ENCODE results near the gene TMEM89.

The TMEM89 gene

DNA sequence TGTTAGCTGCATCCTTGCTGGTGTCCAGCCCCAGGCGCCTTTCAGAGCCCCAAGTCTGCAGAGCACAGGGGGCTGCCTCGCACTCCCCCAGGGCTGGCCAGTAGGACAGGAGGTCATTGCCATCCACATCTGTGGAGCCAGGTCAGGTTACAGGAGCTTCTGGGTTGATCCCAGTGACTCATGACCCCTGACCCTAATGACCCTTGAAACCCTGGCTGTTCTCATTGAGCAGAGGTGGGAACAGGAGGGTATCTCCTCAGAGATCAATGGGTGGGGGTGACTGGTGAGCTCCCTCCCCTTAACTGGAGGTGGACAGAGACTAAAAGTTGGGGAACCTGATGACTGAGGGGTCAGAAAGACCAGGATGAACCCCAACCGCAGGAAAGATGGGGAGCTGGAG, 19.8 kb upstream of the TMEM89 start:
- DNase-seq: no peak

DNA sequence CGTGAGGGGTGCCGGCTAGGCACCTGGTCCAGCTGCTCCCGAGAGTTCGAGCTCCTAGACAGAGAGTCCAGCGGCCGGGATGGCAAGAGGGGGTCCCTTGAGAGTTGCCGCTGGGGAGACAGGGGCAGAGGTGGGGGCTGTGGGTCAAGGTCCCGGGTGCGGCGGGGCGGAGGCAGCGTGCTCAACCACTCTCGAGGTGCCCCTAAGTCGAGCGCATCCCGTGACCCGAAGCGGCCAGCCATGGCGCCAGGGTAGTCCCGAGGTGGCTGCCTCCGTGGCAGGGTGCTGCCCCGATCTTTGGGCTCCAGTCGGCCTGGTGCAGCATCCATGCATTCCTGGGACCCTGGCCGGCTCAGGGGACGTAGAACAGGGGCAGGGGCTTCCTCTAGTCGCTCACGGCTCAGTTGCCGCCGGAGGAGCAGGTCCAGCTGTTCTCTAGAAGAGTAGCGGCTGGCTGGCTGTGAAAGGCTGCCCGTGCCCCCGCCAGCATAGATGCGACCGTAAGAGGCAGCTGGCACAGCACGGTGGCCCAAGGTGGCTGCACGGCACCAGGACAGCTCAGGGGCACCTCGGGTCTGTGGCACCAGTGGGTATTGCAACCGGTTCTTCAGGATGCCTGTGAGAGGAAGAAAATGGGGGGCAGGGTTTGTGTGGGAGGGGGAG, 18.5 kb upstream of the TMEM89 start:
- no peak for DNase-seq

DNA sequence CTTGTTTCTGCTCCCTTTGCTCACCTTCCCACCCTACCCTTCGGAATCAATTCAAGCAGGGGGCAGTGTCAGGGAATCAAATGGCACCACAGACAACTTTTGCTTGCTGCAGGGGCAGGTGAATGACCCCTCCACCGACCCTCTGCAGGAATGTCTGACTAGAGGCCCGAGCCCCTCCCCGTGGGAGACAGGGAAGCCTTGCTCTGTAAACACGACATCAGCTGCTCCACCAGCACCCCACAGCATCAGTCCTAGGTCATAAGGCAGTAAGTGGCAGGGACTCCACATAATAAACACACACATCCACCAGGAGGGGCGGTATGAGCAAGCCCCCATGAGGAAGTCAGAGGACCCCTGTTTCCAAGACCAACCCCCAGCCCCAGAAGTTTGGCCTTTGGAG, 15.7 kb upstream of the TMEM89 start:
- DNase-seq: no peak

DNA sequence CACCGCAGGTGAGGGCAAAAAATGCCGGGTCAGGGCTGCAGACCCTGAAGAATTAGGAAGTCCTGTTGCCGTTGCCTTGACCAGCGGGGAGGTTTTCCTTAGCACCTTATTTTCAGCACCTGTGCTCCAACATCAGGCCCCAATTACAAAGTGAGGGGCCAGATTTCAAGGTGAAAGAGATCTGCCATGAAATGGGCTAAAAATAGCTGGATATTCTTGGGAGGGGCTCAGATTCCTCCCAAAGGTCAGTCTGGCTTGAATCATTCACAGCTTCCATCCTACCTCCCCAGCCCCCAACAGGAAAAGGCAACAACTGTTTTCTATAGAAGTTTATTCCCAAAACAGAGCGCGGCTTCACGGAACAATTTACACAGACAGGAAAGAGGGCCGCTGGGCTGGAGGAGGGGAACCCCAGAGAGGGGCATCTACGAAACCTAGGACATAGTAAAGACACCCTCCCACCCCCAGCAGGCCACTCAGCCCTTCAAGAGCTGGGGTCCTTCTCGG, 14.6 kb upstream of the TMEM89 start:
- DNase-seq: no peak

DNA sequence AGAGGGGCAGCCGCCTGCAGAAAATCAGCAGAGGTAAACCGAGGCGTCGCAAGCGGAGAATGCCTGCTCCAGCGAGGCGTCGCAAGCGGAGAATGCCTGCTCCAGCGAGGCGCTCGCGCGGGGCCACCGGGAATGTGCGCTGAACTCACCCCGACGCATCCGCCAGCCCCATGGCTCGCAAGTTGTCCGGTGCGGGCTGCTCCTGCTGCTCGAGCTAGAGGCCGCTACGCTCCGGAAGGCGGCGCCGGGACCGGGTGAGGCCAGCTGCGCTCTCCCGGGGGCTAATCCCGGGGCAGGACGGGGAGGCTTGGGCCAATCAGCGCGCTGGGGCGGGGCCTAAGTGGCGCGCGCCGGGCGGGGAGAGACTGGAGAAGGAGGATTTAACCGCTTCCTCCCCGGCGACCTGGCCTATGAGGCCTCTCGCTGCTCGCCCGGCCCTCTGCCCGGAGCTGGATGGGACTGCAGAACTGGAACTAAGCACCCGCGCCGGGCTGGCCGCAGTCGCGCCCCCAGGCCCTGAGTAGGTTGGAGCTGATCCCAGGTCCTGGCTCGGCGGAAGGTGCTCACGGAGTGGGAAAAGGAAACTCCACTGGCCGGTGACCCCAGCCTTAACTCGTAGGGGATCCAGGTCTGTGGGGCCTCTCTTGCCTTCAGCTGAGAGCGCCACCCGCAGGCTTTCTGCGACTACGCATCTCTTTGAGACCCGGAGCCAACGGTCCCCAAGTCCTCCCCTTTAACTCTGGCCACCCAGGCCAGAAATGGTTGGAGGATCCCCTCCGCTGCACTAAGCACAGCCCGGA, 13.9 kb upstream of the TMEM89 start, which contains the start of gene SLC26A6:
SLC26A6 (minus strand) TSS at position 240 of the 800 bp plus-strand sequence; CDS start at position 172, 68 bp downstream.
- DNase-seq: peak; percentile 78

DNA sequence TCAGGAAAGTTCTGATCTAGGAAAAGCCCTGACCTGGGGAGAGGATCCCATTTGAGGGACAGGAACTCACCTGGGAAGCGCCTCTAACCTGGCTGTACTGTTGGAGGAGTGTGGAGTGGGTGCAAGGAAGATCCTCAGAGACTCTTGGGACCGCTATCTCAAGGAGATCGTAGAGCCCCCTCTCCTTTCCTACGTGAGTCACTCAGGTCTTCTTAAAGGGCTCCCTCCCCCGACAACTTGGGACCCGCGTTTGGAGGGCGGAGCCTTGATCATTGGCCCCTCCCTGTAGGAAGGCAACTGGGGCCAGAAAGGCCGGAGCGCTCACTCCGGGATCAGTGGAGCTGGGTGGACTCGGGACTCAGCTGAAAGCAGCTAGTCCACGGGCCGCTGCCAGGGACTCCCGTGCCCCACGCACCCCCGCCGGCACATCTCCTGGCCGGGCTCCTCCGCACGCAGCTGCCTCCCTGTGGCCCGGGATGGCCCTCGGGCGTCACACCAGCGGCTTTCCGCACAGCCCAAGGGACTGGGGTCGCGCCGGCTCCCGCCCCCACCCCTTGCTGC, 13.2 kb upstream of the TMEM89 start:
- no peak for DNase-seq

DNA sequence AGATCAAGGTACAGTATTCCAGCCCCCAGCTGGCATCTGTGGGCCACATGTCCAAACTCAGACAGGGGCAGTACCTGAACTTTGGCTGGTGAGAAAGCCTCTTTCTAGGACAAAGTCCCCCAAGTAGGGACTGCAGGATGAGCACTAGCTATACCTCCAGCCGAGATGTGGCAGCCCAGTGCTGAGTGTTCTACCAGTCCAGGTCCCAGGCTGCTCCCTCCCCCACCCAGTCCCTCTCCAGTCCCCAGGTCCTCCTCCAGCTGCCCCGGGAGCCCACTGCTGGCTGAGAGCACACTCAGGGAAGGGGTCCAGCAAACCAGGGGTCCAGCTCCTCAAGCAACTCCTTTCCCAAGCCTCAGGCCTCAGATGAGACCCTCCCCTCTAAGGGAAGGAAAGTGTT, 12.2 kb upstream of the TMEM89 start:
- no peak for DNase-seq

DNA sequence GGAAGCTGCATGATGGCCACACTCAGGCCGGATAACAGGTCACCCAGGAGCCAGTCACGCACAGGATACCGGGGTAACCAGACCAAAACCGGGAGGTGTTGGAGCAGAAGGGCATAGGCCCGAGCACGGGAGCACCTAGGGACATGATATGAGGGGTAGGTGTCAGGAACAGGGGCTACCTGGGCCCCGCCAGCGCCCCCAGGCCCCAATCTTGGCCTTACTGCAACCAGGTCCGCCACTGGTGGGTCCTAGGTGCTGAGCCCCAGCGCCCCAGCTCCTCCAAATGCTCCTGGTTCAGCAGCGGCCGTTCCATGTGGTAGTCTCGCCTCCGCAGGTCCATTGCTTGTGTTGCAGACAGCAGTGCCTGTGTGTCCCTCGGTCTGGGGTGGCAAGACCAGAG, 11.7 kb upstream of the TMEM89 start:
- no peak for DNase-seq

DNA sequence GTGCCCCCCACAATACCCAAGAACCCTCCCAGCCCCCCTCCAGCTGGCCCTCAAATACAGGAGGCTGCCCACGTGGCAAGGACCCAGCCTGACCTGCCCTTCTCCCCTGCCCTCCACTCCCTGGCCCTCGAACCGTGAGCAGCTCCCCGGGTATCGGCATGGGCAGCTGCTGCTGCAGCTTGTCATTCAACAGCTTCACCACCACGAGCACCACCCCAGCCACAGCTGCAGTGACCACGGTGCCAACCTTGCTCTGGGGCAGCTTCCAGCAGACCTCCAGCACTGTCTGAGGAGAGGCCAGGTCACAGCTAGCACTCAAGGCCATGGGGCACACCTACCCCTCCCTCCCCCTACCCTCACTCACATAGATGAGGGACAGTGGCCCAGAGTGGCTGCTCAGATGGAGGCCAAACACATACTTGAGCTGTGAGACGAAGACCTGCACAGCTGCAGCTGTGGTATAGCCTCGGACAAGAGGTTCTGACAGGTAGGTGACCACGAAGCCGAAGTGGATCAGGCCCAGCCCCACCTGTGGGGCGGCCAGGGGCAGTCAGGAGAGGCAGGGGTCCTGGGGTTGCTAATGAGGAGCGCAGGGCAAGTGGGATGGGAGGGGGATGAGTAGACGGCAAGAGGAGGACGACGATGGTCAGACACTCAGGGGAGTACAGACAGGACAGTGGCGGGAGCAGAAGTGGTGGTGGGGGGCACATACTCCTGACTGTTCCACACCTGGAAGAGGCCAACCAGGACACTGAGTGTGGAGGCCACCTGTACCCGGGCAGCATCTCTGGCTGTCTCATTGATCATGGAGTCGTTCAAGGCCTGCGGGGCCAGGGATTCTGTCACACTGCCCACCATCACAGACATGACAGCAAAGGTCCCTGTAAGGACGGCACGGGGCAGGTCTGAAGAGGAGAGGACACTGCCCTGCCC, 10.2 kb upstream of the TMEM89 start:
- DNase-seq: no peak

DNA sequence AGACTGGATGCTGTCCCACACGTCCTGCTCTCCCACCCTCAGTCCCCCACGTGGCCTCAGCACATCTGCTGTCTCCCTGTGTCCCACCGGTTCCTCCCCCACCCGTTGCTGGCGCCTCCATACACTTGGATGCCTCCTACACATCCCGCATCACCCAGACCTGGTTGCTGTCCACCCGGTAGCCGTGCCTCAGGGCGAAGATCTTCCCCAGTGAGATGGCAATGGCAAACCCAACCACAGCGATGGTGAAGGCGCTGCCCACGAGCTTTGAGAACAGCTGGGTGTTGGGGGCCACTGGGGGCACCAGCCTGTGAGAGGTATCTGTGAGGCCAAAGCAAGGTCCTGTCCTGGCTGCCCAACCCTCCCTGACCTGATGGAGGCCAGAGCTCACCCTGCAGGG, 9.3 kb upstream of the TMEM89 start:
- no peak for DNase-seq

DNA sequence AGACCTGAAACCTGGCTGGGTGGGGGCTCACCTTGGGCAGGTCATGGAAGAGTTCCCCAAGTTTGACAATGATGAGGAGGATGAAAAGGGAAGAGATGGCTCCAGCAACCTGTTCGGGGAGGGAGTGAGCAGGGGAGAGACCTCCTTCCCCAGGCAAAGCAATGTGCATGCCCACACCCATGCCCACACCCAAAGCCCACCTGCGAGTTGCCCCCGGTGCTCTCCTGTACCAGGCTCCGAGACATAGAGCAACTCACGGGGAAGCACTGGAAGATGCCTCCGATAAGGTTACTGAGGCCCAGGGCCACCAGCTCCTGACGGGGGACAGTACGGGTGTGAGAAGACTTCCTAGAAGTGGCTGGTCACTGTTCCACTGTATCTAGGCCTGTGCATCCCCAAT, 8.8 kb upstream of the TMEM89 start:
- no peak for DNase-seq

DNA sequence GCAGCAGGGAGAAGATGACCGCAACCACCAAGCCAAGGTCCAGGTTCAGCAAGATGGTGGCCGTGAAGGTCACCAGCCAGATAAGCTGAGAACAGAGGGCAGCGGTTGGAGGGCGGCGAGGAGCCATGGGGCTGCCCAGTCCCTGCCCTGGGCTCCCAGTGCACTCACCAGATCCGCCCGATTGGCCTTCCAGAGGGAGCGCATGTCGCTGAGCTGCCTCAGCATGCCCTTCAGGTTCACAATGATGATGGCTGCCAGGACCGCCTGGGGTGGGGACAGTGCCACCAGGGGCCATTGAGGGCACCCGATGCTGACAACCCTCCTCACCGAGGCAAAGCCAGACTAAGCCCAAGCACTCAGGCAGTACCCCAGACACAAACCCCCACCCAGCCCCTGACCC, 8.3 kb upstream of the TMEM89 start:
- DNase-seq: no peak

DNA sequence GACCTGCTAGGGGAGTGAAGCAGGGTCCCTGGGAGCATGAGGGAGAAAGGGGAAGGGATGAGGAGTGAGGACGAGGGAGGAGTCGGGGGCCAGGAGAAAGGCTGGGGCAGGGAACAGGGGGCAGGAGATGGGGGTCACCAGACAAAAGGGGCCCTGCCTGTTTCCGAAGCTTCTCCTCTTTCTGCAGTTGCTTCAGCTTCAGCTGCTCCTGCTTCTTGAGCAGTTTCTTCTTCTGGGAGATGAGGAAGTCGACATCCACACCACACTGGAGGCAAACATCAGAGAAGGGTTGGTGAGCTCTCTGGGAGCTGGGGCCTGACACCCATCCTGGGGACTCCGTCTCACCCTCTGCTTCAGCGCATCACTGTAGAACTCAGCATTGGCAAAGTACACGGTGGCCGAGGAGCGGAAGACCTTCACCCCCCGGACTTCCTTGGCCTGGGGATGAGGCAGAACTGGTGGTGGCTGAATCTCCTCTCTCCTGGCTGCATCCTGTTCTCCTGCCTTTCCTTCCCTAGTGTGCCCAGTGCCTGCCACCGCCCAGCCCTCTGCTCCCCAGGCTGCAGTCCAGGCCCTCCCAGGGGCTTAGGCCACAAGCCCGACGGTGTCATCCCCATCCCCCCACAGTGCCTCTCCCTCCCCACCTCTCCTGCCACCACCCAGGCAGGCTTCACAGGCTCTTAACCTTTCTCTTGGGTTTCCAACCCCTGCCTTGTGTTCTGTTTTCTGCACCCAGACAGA, 6.9 kb upstream of the TMEM89 start:
- DNase-seq: no peak

DNA sequence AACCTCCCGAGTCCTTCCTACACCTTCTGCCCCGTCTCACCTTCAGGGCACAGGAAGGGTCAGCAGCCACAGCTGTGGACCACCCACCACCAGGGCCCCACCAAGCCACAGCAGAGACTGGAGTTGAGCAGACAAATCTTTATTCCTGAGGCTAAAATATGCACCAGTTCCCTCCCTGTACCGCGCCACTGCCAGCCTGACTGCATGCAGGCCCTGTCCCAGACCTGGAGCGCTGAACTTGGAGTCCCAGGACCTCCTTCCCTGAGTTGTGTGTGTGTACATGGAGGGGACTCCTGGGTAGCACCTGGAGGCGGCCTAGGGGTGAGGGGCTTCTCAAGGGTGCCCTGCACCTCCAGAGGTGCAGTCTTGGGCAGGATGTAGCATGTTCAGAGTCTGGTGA, 4.0 kb upstream of the TMEM89 start:
- no peak for DNase-seq

DNA sequence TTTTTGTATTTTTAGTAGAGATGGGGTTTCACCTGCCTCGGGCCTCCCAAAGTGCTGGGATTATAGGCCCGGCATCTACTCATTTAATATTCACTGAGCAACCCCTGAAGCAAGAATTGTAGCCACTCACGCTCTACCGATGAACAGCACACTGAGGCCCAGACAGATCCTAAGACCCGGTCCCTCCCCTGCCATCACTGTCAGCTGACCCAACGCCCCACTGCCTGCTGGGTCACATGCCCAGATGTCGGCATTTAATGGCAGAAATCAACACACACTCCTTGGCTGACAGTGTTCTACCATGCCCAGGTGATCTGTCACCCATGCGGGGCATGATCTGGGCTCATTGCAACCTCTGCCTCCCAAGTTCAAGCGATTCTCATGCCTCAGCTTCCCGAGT, 3.2 kb upstream of the TMEM89 start:
- DNase-seq: no peak

DNA sequence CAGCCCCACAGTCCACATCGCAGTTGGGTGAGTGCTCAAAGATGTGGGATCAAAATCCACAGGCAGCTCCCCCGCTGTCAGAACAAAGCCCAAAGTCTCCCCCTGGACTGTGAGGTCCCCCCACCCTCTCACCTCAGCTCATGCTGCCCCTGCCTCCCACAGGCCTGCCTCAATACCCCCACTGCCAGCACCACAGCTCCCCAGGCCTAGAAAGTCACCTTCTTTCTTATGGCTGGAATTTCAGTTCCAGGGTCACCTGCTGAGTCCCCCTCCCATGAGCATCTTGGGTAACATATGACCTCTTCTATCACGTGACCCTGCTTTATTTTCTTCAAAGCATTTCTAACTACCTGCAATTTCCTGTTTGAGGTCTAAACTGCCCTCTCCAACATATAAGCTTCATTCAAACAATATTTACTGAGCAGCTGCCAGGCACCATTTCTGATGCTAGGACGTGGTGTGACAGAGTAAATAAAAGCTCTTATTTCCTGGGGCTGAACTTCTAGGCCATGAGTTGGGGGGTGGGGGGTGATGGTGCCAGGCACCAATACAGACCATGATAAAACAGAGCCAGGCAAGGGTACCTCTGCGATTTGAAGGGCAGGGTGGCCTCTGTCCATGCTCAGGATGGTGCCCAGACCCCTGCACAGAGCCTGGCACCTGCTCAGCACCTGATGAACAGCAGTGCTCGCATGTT, 2.4 kb upstream of the TMEM89 start:
- DNase-seq: peak; percentile 79

DNA sequence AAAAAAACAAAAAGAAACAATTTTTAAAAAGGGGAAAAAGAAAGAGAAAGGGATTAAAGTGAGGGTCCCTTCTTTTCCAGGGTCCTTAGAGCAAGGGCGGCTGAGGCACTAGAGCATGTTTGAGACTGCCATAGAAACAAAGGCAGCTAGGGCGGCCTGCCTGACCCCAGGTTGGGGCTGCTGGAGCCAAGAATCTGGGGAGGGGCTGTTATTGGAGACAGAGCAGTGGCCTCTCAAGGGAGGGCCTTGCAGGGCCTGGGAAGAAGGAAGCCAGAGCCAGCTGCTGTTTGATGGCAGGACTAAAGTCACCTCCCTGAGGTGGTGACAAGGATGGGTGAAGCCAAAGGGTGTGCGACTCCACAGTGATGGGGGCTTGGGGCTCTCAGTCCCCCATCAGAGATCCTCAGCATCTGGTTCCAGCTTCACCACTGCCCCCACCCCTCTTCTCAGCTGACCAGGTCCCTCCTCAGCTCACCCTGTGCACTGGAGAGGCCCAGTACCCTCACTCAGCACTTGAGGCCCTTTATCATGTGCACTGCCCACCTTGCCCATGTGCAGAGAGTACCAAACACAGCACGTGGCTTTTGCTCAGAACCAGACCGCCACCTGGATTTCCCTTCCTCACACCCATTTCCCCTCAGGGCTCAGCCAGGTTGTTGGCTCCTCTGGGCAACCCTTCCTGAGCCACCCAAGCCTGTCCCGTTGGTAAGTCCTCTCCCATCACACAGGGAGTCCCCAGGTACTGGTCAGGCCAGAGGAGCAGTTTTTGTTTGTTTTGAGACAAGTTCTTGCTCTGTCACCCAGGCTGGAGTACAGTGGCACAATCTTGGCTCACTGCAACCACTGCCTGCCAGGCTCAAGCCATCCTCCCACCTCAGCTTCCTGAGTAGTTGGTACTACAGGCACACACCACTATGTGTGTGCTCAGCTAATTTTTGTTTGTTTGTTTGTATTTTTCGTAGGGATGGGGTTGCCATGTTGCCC, 1.7 kb downstream of the TMEM89 start:
- no peak for DNase-seq

DNA sequence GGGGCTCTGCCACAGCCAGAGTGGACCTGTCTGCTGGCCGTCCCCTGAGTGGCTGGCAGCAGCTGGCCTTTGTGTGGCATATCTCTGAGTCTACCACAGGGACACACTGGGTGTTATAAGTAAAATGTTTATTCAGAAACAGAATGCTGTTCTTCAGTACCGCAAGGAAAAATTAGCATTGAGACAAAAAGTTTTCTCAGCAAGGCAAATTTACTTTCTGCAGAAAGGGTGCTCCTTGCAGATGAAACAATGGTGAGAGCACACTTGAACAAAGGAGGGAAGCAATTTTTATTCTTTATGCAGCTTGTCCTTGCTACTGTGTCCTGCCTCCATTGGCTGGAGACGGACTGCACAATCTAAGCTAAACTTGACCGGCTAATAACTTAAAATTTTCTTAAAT, 4.0 kb downstream of the TMEM89 start:
- no peak for DNase-seq

DNA sequence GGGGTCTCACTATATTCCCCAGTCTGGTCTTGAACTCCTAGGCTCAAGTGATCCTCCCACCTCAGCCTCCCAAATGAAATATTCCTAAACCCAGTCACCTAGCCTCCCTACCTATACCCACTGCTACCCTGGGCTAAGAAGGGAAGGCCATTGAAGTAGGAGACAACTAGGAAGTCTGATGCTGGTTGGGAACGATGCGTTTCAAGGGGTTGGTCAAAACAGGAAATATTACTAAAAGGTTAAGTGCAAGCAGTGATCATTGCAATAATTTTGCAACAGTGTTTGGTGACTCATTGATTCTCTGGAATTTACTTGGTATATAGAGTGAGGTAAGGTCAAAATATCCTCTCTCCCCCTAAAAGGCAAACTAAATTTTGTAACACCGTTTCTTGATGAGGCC, 7.5 kb downstream of the TMEM89 start:
- DNase-seq: no peak

DNA sequence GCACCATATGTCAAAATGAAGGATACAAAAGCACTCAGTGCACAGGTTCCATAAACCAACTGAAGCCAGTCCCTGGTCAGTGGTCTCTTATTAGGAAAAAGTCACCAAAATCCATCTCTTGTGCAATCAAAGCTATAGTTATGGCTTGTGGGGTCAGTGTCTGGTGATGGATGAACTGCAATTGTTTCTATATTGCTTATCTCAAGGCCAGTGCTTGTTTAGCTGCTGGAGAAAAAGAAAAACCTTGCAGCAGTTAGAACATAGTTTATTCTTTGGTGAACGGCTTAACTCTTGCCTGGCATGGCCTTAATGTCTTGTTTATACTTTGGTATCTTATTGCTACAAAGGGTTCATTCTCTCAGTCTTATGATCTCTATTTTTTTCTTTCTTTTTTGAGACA, 9.3 kb downstream of the TMEM89 start:
- no peak for DNase-seq

Measured in NCI-H510A treated with DMSO at 0.1 percent for 48 hours (cell line).